Neuronal stem cell (in vitro differentiated cells): ENCODE measurements around the gene NAT9.

Experiments
- DNase-seq: peaks from one replicate; pipeline ENCODE4 v3.0.0-alpha.2; 2013; ENCODE audit warnings: low spot score
- H2AFZ ChIP-seq: one replicate; pipeline ENCODE4 v1.6.1; 2013; ENCODE audit warnings: mild to moderate bottlenecking, low read length, inconsistent platforms
- H2AK5ac ChIP-seq: 2 replicates; pipeline ENCODE4 v1.6.1; 2013; ENCODE audit warnings: low read depth, mild to moderate bottlenecking, inconsistent platforms, low read length, moderate library complexity, mixed read lengths
- H2BK120ac ChIP-seq: 2 replicates; pipeline ENCODE4 v1.6.1; 2013; ENCODE audit warnings: low read depth, mild to moderate bottlenecking, inconsistent platforms, low read length, moderate library complexity, mixed read lengths
- H2BK12ac ChIP-seq: one replicate; pipeline ENCODE4 v1.6.1; 2013; ENCODE audit warnings: low read length, inconsistent platforms
- H2BK15ac ChIP-seq: 2 replicates; pipeline ENCODE4 v1.6.1; 2013; ENCODE audit warnings: mild to moderate bottlenecking, low read length, inconsistent platforms, mixed read lengths
- H2BK5ac ChIP-seq: one replicate; pipeline ENCODE4 v1.6.1; 2013; ENCODE audit warnings: inconsistent platforms, mild to moderate bottlenecking, low read length, moderate library complexity
- H3K14ac ChIP-seq: one replicate; pipeline ENCODE4 v1.6.1; 2013; ENCODE audit warnings: low read length, inconsistent platforms
- H3K18ac ChIP-seq: 2 replicates; pipeline ENCODE4 v1.6.1; 2013; ENCODE audit warnings: low read length, inconsistent platforms
- H3K23ac ChIP-seq: 2 replicates; pipeline ENCODE4 v1.6.1; 2013; ENCODE audit warnings: low read depth, mild to moderate bottlenecking, mixed read lengths, low read length, inconsistent platforms; ENCODE audit not compliant: poor library complexity
- H3K27ac ChIP-seq: replicated peaks from 3 replicates; pipeline ENCODE4 v1.5.1; 2013; ENCODE audit warnings: low read length, inconsistent platforms
- H3K27me3 ChIP-seq, 3 experiments: 2 replicates each; pipeline ENCODE4 v1.6.1; 2013; ENCODE audit warnings: low read length in 3 of 3, mild to moderate bottlenecking in 2 of 3, inconsistent platforms in 1 of 3, low read depth in 1 of 3, mixed read lengths in 1 of 3, moderate library complexity in 1 of 3; ENCODE audit not compliant: control insufficient read depth in 3 of 3, insufficient read depth in 3 of 3
- H3K36me3 ChIP-seq, 2 donors: replicated peaks in 1 of 2; 2 replicates each; pipeline ENCODE4 v1.6.1; 2013; ENCODE audit warnings: low read length in 2 of 2; ENCODE audit not compliant: control insufficient read depth in 2 of 2, insufficient read depth in 2 of 2
- H3K4ac ChIP-seq: 2 replicates; pipeline ENCODE4 v1.6.1; 2013; ENCODE audit warnings: inconsistent platforms, mild to moderate bottlenecking, low read length, moderate library complexity
- H3K4me1 ChIP-seq, 2 donors: 1 replicate in 1 of 2; 2 replicates in 1 of 2; pipeline ENCODE4 v1.6.1; 2013; ENCODE audit warnings: low read length in 2 of 2, low read depth in 1 of 2; ENCODE audit not compliant: control insufficient read depth in 2 of 2, insufficient read depth in 1 of 2
- H3K4me2 ChIP-seq: one replicate; pipeline ENCODE4 v1.6.1; 2013; ENCODE audit warnings: mild to moderate bottlenecking, low read length, inconsistent platforms; ENCODE audit not compliant: insufficient read depth, poor library complexity, severe bottlenecking
- H3K4me3 ChIP-seq, 2 donors: 2 replicates each; pipeline ENCODE4 v1.5.1; 2013; ENCODE audit warnings: low read length in 2 of 2, mild to moderate bottlenecking in 2 of 2, inconsistent platforms in 1 of 2, moderate library complexity in 1 of 2
- H3K79me1 ChIP-seq: one replicate; pipeline ENCODE4 v1.6.1; 2013; ENCODE audit warnings: low read depth, mild to moderate bottlenecking, inconsistent platforms, low read length, moderate library complexity
- H3K9ac ChIP-seq: one replicate; pipeline ENCODE4 v1.6.1; 2013; ENCODE audit warnings: mild to moderate bottlenecking, low read depth, low read length, inconsistent platforms; ENCODE audit not compliant: poor library complexity
- H3K9me3 ChIP-seq, 2 donors: replicated peaks in 1 of 2; 2 replicates each; pipeline versions ENCODE3 to v1.6.1; 2013; ENCODE audit warnings: low read length in 2 of 2, mild to moderate bottlenecking in 2 of 2, inconsistent platforms in 1 of 2, low read depth in 1 of 2, mixed read lengths in 1 of 2, moderate library complexity in 1 of 2; ENCODE audit not compliant: control insufficient read depth in 2 of 2, insufficient read depth in 1 of 2
- H4K8ac ChIP-seq: one replicate; pipeline ENCODE4 v1.6.1; 2013; ENCODE audit warnings: low read depth, mild to moderate bottlenecking, inconsistent platforms, low read length, moderate library complexity
- H4K91ac ChIP-seq: one replicate; pipeline ENCODE4 v1.6.1; 2013; ENCODE audit warnings: low read length, low read depth, mild to moderate bottlenecking, inconsistent platforms; ENCODE audit not compliant: poor library complexity
- WGBS, 2 donors: extraction: QIAGEN DNeasy Blood & Tissue Kit; methylation state at CpG; one replicate each; pipeline ENCODE4 v1.1.7; 2013; ENCODE audit warnings: missing lambda C conversion rate in 2 of 2, mixed read lengths in 1 of 2; ENCODE audit not compliant: insufficient read length in 2 of 2, insufficient replicate concordance in 1 of 2; ENCODE audit errors: extremely low coverage in 2 of 2; 5-methylcytosine and 5-hydroxymethylcytosine counted together

Gene NAT9

DNA sequence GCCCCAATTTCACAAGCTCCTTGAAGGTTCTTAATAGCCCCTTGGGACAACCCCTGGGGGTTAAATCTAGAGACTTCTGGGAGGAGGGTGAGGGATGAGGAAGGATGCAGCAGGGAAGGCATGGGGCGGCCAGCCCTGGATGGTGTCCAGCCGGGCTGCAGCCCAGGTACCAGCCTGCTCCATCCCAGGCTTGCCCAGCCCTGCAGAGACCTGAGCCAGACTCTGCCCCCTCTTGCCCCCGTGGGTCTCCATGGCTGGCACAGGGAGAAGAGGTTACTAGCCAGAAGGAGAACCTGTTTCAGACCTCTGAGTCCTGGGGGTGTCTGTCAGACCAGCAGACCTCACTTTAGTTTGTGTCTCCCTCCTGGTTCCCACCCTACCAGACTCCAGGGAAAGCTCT lies 19.3 kb downstream of the NAT9 start:
- no peaks in the 10 kb centered on the region for H3K9me3 ChIP-seq
- peak overlapping the region; percentile 66 for H3K18ac ChIP-seq
- H2BK12ac ChIP-seq, result no peak overlapping the region
- no peak overlapping the region for H2AFZ ChIP-seq
- H3K4me2 ChIP-seq, result no peak overlapping the region
- H3K79me1 ChIP-seq, result peaks cover 22% of the 10 kb centered on the region
- no peak overlapping the region for H3K14ac ChIP-seq
- no peak overlapping the region for H4K91ac ChIP-seq
- no peak for DNase-seq
- peak overlapping the region; percentile 45 for H2BK15ac ChIP-seq
- no peak overlapping the region for H3K4ac ChIP-seq
- no peak overlapping the region for H4K8ac ChIP-seq
- no peak overlapping the region for H3K27ac ChIP-seq
- peak overlapping the region; percentile 56 for H2AK5ac ChIP-seq
- H3K4me3 ChIP-seq, result no peak overlapping the region
- no CpG with 5 or more reads among the region's 3 CpGs for WGBS, 2 donors
- no peak overlapping the region for H3K9ac ChIP-seq
- peaks cover 2 to 20% of the 10 kb centered on the region in 2 donors for H3K36me3 ChIP-seq
- H3K27me3 ChIP-seq, result no peaks in the 10 kb centered on the region
- H3K23ac ChIP-seq, result no peak overlapping the region
- H2BK5ac ChIP-seq, result no peak overlapping the region
- H3K4me1 ChIP-seq, result peaks cover 28 to 42% of the 10 kb centered on the region in 2 donors
- H2BK120ac ChIP-seq, result no peak overlapping the region

GRCh38 chr17:74755533-74755932 lies 20.6 kb downstream of the NAT9 start:
- no peak for DNase-seq
- Histone ChIP-seq H3K4me2 (no peak overlapping the region), H3K14ac (no peak overlapping the region), H3K4ac (no peak overlapping the region), H4K8ac (no peak overlapping the region), H3K27ac (no peak overlapping the region), H3K79me1 (peaks cover 16% of the 10 kb centered on the region), H3K4me3 (no peak overlapping the region), H3K36me3 (peaks cover 2 to 29% of the 10 kb centered on the region in 2 donors), H2BK12ac (no peak overlapping the region), H3K27me3 (no peaks in the 10 kb centered on the region), H2BK15ac (no peak overlapping the region), H2BK120ac (no peak overlapping the region), H3K4me1 (peaks cover 17 to 36% of the 10 kb centered on the region in 2 donors), H3K9ac (no peak overlapping the region), H3K18ac (no peak overlapping the region), H4K91ac (no peak overlapping the region), H3K9me3 (no peaks in the 10 kb centered on the region), H3K23ac (no peak overlapping the region), H2AK5ac (no peak overlapping the region), H2BK5ac (no peak overlapping the region), H2AFZ (no peak overlapping the region)
- no CpG with 5 or more reads among the region's 8 CpGs for WGBS, 2 donors

- H3K4me3 ChIP-seq, result no peak overlapping the region
- no peak overlapping the region for H3K9ac ChIP-seq
- peaks cover 2 to 29% of the 10 kb centered on the region in 2 donors for H3K36me3 ChIP-seq
- no peak overlapping the region for H2AFZ ChIP-seq
- no peaks in the 10 kb centered on the region for H3K27me3 ChIP-seq
- H3K9me3 ChIP-seq, result no peaks in the 10 kb centered on the region
- no peak overlapping the region for H3K14ac ChIP-seq
- no peak overlapping the region for H2AK5ac ChIP-seq
- no CpG with 5 or more reads among the region's 3 CpGs for WGBS, 2 donors
- no peak overlapping the region for H2BK15ac ChIP-seq
- no peak overlapping the region for H2BK5ac ChIP-seq
- no peak overlapping the region for H4K8ac ChIP-seq
- H3K4me2 ChIP-seq, result no peak overlapping the region
- no peak for DNase-seq
- peaks cover 18% of the 10 kb centered on the region for H3K79me1 ChIP-seq
- no peak overlapping the region for H3K27ac ChIP-seq
- no peak overlapping the region for H2BK120ac ChIP-seq
- H4K91ac ChIP-seq, result no peak overlapping the region
- no peak overlapping the region for H2BK12ac ChIP-seq
- H3K4ac ChIP-seq, result no peak overlapping the region
- H3K23ac ChIP-seq, result no peak overlapping the region
- H3K4me1 ChIP-seq, result peaks cover 16 to 35% of the 10 kb centered on the region in 2 donors
- no peak overlapping the region for H3K18ac ChIP-seq
Measured at GRCh38 chr17:74754832-74755231, 21.3 kb downstream of the NAT9 start.

GRCh38 chr17:74752822-74753401 lies 23.2 kb downstream of the NAT9 start:
- H2BK5ac ChIP-seq, result no peak overlapping the region
- H3K18ac ChIP-seq, result no peak overlapping the region
- no CpG with 5 or more reads among the region's 7 CpGs for WGBS, 2 donors
- H3K9me3 ChIP-seq, result no peaks in the 10 kb centered on the region
- H3K27ac ChIP-seq, result no peak overlapping the region
- peaks cover 22% of the 10 kb centered on the region for H3K79me1 ChIP-seq
- peaks cover 15 to 23% of the 10 kb centered on the region in 2 donors for H3K4me1 ChIP-seq
- no peaks in the 10 kb centered on the region for H3K27me3 ChIP-seq
- no peak overlapping the region for H4K91ac ChIP-seq
- no peak overlapping the region for H4K8ac ChIP-seq
- H3K4me3 ChIP-seq, result no peak overlapping the region
- no peak overlapping the region for H2BK15ac ChIP-seq
- no peak overlapping the region for H3K9ac ChIP-seq
- H2BK120ac ChIP-seq, result no peak overlapping the region
- no peak overlapping the region for H2AK5ac ChIP-seq
- H3K23ac ChIP-seq, result no peak overlapping the region
- H2BK12ac ChIP-seq, result no peak overlapping the region
- no peak overlapping the region for H2AFZ ChIP-seq
- no peak overlapping the region for H3K4me2 ChIP-seq
- no peak overlapping the region for H3K4ac ChIP-seq
- H3K14ac ChIP-seq, result no peak overlapping the region
- DNase-seq, result no peak
- peaks cover 0 to 29% of the 10 kb centered on the region in 2 donors for H3K36me3 ChIP-seq
